HG03095 (cell line): Measurements from ENCODE around the gene UBE2E1.
A peak's percentile ranks its signal among the peaks of the same experiment; 100 is the strongest.

Experiments
- ATAC-seq: cut with Tn5 transposase; IDR thresholded peaks from one replicate; pipeline ENCODE4 v1.9.1; 2021; ENCODE audit warnings: moderate library complexity; ENCODE audit not compliant: unreplicated experiment

Gene UBE2E1

DNA sequence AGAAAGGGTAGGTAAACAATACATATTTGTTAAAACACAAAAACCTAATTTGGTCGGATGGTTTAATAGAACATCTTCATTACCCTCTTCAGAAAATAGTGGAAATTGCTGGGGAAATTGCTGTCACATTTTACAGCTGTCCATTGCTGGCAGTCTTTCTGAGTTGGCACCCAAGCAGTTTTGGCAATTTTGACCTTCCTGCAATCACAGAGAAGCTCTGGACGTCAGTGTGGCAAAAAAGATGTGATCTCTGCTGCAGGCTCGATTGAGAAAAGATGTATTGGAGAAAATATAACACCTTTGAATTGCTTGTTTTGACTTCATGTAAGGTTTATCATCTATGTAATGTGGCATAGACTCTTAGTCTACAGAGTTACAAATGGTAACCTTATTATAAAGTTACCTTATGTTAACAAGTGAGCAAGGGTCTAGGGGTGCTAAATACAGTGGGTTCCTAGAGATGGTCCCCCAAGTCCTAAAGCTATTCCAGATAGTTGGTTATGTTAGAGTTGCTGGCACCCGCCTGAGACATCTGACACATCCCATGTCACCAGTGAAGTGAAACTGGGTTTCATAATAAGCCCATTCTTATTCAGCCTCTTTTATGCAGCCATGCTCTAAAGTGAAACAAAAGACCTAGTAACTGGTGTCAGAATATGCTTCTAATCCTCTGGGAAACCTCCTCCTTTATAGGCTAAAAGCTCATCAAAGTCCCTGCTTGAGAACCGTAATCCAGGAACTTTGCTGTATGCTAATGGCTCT lies 14.0 kb downstream of the UBE2E1 start:
- no peak for ATAC-seq

DNA sequence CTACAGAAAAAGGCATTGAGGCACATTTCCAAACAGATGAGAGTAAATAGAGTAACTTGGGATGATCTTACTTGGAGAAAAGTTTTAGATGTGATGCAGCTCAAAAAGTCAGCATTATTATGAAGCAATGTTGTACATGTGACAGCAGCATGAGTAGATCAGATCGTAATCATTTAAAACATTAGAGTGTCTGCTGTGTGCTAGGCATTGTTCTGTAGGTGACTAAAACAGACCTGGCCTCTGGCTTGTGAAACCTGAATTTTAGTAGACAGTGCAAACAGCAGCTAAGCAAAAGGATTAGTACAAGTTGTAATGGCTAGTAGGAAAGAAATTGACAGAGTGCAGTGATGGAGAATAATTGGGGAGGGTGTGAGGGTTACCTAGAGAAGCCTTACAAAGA lies 15.1 kb downstream of the UBE2E1 start:
- ATAC-seq = no peak

DNA sequence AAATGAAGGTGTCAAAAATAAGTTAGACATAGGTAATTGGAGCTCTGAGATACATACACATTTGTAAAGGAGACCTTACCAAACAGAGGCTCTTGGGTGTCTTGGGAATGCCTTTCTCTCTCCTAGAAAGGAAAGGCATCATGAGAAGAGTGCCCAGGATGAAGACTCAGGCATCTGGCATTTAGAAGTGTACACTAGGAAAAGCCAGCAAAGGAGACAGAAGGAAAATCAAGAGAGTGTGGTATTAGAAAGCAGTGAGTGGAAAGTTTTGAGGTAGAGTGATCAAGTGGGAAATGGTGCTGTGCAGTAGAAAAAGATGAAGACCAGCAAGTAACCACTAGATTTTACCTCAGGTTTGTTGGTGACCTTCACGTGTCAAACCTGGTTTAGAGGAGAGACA lies 16.1 kb downstream of the UBE2E1 start:
- no peak for ATAC-seq

DNA sequence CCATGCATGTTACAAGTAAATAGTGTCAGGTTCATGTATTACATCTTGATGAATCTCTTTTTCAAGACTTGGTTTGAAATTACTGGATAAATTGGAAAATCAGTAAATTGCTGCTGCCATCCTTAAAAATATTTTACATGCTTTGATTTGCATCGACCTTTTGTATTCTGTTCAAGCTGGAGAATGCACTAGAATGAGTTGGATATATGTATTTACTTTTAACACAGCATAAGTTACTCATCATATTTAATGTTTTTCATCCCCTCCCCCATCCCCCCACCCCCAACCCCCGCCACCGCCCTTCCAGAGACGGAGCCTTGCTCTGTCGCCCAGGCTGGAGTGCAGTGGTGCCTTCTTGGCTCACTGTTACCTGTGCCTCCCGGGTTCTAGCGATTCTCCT lies 16.8 kb downstream of the UBE2E1 start:
- ATAC-seq = no peak

DNA sequence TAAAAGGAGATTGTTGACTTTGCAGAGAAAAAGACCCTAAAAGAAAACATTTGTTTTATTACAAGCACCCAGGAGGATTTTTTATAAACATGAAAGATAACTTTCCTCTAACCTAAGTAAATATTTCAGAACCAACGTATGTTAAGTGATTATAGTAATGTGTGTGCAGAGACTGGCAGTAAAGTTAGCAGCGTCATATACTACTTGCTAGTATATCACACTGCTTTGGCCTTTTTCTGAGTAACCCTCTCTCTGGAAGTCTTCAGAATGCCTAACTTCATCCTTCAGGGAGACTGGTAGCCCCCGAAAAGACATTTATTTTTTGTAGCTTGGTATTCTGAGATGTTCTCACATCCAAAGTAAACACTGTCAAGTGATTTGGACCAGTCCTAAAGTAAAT lies 17.9 kb downstream of the UBE2E1 start:
- ATAC-seq = no peak

DNA sequence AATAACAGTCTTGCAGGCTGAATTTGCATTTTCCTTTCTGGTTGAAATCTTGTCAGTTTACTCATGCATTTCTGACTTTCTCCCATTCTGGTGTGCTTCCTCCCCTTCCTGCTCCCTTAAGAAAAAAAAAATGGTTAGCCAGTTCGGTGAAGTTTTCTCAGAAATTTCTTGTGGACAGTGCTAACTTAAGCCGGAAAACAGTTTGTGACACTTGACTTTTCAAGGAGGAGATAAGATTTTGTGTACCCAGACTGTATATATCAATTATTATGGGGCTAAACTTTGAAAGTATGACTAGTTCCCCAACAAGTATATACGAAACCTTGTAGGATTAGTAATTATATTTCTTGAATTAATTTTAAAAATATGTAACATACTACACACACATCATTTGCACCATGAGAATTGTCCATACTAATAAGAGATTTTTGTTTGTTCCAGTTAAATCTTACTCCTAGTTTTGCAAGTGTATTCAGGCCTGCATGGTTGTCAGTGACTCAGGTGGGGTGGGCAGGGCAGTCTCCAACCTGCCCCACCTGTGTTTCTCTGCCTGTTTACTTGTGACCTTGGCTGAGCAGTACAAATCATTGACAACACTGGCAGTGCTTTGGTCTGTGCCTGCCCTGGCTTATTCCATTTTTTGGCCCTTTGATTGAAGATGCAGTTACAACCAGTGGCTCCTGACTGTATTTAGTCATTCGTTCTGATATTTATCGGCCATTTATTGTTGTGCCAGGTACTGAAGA lies 19.1 kb downstream of the UBE2E1 start:
- no peak for ATAC-seq

DNA sequence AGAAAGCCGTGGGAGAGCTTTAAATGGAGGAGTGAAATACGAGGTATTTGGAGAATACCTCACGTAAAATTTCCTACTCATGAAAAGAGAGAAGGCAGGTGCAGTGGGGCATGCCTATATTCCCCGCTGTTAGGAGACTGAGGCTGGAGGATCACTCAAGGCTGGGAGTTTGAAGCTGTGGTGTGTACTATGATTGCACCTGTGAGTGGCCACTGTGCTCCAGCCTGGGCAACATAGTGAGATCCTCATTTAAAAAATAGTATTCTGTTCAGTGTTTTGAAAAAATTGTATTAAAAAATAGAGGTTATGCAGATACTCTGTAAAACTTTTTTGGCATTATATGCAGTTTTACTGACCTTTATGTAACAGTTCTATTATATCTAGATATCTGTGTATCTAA lies 20.0 kb downstream of the UBE2E1 start:
- ATAC-seq = no peak

DNA sequence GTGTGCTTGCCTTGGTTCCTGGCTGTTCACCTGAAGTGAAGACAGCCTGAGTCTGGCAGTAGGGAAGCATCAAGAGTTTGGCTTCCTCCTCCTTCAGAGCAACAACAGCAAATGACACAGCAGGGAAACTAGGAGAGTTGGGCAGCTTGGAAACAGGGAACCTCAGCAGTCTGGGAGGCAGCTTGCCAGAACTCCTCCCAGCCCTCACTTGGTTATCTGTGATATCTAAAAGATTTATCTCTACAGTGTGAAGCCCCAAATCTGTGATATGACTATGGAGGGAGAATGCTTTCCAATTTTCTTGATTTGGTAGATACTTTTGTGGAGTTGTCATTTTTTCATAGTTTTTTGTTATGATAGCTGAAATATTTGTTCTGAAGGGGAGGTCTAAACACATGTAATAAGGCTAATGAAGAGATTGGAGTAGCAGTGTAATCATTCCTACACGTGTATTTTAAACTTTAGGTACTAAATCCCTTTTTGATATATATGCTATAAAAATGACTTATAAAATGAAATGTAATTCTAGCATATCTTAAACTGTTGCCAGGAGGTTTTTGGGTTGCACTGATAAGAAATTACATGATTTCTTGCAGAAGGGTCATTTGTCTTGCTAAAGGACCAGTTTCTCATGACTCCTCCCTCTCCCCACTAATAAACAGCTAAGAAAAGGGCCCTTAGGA lies 20.8 kb downstream of the UBE2E1 start:
- no peak for ATAC-seq

DNA sequence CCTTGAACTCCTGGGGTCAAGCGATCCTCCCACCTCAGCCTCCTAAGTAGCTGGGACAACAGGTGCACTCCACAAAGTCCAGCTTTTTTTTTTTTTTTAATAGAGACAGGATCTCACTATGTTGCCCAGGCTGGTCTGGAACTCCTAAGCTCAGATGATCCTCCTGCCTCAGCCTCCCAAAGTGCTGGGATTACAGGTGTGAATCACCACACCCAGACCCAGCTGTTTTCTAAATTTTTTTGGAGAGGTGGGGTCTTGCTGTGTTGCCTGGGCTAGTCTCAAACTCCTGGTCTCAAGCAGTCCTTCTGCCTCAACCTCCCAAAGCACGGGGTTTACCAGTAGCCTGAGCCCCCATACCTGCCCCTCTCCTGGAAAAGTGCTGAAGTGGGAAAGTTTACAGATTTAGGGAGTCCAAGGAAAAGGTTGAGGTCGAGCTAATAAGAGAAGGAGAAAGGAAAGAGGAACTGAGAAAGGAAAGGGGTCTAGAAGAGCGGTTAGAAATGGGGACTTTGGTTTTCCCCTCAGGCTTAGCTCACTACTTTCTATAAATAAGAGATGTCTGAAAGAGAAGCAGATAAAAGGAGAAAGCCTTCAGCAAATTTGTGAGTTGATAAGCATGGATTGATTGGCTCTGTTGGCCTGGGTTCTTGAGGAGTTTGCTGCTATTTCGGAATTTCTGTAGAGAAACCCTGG lies 23.6 kb downstream of the UBE2E1 start:
- peak; percentile 54 for ATAC-seq

DNA sequence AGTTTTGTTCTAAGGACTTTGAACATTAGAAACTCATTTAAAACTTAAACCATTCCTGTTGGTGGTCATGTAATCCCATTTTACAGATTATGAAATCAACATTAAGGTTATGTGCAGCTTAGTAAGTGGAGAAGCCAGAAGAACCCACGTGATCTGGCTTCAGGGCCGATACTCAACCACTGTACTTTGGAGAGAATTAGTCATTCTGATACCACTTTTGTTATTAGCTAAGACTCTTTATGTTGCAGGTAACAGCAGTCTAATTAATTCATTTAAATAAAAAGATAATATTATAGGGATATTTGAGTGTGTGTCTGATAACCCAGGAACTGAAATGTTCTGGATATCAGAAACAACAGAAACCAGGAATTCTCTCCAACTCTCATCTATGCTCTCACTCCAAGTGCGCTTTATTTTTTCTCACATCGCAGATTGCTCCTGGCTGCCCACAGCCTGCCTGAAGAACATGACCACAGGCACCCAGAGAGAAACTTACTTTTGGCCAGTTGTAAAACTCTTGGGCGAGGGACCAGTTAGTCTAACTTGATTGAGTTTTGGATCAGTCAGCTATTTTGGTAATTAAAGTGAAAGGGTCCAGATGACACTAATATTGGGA lies 25.2 kb downstream of the UBE2E1 start:
- peak; percentile 78 for ATAC-seq

DNA sequence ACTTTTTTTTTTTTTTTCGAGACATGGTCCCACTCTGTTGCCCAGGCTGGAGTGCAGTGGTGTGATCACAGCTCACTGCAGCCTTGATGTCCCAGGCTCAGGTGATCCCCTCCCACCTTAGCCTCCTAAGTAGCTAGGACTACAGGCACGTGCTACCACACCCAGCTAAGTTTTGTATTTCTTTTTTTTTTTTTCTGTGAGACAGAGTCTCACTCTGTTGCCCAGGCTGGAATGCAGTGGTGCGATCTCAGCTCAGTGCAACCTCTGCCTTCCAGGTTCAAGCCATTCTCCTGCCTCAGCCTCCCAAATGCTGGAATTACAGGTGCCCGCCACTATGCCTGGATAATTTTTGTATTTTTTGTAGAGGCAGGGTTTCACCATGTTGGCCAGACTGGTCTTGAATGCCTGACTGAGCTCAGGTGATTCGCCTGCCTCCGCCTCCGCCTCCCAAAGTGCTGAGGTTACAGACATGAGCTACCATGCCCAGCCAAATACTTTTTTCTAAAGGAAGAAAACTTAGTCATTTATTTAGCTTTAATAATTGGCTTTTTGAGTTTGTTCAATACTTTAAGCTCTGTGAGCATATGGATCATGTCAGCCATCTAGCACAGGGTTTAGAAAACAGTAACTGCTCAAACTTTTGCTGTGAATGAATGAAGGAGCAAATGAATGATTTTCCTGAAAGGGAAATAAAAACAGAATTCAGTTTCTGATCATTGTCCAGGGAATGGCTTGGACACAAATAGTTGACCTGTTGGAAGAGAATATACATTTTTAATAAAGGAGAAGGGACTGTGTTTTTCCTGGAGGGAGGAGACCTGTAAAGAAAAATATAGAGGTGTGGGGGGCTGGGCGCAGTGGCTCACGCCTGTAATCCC lies 26.0 kb downstream of the UBE2E1 start:
- peak; percentile 22 for ATAC-seq

DNA sequence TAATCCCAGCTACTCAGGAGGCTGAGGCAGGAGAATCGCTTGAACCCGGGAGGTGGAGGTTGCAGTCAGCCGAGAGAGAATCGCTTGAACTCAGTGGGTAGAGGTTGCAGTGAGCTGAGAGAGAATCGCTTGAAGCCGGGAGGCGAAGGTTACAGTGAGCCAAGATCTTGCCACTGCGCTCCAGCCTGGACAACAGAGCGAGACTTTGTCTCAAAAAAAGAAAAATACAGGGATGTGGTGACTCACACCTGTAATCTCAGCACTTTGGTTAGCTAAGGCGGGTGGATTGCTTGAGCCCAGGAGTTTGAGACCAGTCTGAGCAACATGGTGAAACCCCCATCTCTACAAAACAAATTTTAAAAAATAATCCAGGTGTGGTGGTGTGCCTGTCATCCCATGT lies 26.8 kb downstream of the UBE2E1 start:
- no peak for ATAC-seq

DNA sequence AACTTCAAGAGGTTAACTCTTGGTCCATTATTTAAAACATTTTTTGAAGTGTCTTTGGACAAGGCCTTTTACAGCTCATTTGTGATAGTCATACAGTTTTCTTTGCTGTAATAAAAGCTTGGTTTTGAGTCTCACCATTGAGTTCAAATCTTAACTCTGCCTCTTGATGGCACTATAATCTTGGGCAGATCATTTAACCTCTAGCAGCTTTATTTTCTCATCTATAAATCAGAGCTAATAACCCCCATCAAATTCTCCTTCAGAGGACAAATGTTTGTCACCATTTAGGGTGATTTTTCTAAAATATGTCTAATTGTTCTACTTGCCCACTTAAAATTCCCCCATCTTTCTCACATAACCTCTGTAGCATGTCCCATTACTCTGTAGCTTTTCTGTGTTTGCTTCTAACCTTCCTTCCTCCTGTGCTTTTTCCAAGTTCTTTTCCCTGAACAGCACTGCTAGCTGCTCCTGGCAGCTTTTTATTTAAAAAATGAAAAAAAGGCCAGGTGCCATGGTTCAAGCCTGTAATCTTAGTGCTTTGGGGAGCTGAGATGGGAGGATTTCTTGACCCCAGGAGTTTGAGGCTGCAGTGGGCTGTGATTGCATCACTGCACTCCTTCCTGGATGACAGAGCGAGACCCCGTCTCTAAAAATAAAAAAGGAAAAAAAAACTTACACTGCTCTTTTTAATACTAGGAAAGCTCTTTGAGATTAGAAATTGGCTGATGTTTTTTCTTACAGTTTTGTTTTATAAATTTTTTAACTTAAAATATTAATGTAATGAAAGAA lies 28.5 kb downstream of the UBE2E1 start:
- no peak for ATAC-seq

DNA sequence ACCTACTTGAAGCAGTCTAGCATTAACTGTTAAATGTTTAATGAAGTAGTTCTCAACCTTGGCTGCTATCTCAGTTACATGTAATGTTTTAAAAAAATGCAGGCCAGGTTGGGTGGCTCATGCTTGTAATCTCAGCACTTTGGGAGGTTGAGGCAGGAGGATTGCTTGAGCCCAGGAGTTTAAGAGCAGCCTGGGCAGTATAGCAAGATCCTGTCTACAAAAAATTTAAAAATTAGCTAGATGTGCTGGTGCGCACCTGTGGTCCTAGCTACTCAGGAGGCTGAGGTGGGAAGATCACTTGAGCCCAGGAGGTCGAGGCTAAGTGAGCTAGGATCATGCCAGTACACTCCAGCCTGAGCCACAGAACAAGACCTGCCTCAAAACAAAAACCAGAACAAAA lies 29.3 kb downstream of the UBE2E1 start:
- ATAC-seq = no peak

DNA sequence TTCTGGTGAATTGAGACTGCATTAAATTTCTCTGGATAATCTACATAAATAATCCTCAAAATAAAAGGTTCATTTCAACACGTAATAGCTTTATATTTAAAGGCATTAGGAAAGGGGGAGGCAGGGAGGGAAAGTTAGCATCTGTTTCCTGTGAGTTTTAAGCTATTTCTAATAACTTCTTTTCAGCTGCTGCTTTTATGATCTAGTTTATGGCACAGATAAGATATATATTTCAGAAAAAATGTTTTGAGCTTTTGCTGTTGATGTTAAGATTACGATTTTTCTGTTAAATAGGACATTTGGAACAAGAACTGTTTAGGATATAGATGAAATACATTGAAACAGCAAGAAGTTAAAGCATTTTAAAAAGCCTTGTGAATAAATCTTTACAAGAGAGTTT lies 30.0 kb downstream of the UBE2E1 start:
- ATAC-seq = no peak

DNA sequence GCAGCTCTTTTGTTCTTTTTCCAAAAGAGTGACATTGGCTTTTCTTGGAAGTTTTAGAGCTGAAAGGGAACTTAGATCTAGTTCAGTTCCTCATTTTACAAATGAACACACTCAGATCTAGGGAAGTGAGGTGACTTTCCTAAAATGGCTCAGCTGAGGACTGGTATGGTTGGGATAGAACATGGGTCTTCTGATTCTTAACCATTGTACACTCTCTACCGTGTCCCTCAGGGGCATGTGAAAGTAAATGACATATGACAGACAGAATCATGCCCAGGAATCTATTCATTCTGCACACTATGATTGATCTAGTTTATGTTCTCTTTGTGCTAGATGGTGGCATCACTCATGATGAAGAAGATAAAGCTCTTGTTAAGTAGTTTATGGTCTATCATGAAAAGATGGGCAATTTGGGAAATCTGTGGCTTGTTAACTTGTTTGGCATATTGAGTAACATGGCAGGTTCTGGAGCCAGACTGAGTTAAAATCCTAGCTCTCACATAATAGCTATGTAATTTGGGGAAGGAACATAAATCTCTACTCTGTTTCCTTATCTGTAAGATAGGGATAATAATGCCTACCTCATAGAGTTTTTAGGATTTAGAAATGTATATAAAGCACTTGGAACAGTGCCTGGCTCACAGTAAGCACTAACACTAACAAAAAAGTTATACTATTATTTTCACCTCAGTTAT lies 30.9 kb downstream of the UBE2E1 start:
- no peak for ATAC-seq

DNA sequence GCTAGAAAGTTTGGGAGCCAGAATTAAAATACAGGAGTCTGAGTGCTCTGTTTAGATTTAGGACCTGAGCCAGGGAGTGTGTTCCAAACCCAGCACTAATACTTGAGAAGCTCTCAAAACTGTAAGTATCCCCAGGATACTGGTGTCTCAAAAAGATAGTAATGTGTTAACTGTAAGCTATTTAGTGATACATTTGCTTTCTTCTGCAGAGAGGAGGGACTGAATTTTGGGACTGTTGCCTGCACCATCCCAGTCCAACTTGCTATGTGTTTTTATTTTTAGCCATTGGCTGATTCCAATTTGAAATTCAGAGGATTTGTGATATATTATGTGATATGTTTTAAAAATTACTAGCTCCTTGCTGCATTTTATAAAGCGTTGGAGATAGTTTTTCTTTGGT lies 31.5 kb downstream of the UBE2E1 start:
- ATAC-seq = no peak

DNA sequence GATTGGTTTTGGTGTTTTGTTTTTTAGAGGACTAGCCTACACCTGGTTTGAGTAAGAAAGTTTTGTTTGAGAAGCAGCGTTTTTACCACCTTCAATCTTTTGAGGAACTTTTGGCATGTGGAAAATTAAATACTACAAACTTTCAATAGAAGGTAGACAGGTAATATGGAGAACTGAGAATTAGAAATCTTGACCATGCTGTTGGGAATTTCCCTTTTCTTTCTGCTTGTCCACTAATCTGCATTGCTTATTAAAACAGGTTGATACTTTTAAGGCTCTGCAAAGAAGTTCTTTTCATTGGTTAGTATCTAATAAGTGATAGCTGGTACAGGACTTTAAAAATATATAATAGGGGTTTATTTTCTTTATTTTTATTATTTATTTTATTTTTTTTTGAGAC lies 31.9 kb downstream of the UBE2E1 start:
- ATAC-seq = no peak

DNA sequence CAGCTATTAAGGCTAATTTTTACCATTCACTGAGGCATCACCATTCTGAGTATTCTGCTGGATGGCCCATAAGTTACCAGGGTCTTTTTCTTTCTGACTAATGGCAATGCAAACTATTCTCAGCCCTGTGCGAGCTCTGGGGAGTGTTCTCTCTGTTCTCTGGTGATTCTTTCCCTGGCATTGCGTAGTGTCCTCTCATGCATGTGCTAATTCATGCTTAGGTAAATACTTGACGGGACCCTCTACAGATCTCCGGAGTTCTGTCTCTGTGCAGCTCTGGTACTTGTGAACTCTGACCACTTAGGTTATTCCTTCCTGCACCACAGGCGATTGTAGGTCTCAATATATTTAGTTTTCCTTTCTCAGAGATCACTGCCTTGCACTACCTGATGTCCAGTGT lies 34.8 kb downstream of the UBE2E1 start:
- no peak for ATAC-seq
